ENCODE measurements around the gene POC1A. TPM values are rescaled to one million over a fixed set of nuclear protein-coding genes. Genes with fewer than 3 reads are reported as not detected.

POC1A gene
- total RNA-seq, 1 donor = 10.0 TPM

DNA sequence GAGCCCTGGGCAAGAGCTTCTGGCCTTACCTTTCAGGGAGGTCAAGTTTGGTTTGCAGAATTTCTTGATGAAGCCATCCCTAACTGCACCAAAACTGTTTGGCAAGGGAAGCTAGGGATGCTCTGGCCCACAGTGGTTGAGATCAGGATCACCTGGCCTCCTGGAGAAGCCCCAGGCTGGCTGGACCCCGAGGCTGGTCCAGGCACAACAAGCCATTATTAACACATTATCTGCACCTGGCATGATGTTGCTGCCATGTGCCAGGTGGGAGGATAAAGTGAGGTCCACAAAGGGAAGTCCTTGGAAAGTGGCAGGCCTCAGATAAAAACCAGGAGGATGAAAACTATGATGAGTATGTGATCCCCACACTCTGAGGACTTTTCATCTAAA, 62.0 kb downstream of the POC1A start:
- no peak for DNase-seq (ENCODE audit: low read depth)

DNA sequence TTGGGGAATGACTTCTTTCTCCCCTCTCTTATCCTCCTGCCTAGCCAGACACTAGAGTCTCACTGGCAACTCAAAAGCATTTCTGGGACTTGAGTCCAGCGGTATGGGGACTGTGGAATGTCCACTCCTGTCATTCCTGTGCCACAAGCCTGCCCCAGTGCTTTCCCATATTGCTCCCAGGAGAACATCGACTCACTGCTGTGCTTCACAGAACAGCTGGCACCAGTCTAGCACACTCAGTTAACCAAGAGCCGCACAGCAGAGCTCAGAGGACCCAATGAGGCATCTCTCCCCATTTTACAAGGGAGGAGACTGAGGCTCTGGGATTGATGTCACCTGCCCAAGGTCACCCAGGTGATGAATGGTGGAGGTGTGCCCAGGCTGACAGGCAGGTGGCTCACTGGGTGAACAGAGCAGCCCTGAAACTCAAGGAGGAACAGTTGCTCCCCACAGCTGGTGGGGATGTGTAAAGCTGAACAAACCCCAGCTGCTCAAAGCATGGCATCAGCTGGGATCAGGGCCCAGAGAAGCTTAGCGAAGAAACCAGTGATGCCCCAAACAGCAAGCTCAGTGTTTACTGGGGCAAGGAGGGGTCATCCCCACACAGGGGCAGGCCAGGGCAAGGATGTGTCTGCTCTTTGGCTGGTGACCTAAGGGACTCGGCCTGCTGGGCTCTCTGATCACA, 62.5 kb downstream of the POC1A start:
- H3K4me3 ChIP-seq (ENCODE audit: low read depth, low read length) = no peak overlapping the region
- peak; percentile 36 for DNase-seq (ENCODE audit: low read depth)
- no peak for TF ChIP-seq CTCF (IDR thresholded peaks at IDR 0.05; ENCODE audit: insufficient read depth, low read length)

More for the DNA sequence above, 62.0 kb downstream of the POC1A start:
- TF ChIP-seq CTCF (IDR thresholded peaks at IDR 0.05; ENCODE audit: insufficient read depth, low read length) = no peak
- H3K4me3 ChIP-seq (ENCODE audit: low read depth, low read length) = no peak overlapping the region

DNA sequence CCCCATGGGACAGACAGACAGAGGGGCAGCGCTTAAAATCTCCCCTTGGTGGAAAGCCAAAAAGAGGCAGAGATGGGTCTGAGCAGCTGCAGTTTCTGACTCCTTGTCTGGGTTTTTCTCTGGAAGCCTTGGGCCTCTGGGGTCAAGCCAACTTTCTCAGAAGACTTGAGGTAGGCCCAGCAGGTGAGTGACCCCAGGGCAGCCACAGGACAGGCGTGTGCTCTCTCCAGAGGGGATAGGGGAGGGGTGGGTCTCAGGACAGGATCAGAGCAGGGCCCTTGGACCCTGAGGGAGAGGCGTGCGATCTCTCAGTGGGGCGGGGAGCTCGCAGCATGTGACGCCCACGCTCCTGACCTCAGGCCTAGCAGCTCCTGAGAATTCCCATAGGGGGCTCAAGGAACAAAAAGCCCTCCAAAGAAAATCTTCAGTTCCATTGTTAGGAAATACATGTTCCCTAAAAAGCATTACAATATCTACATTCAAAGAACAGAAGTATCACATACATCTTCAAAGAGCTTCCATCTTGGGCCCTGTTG, 63.2 kb downstream of the POC1A start:
- H3K4me3 ChIP-seq (ENCODE audit: low read depth, low read length) = no peak overlapping the region
- TF ChIP-seq CTCF (IDR thresholded peaks at IDR 0.05; ENCODE audit: insufficient read depth, low read length) = no peak
- no peak for DNase-seq (ENCODE audit: low read depth)

GRCh38 chr3:52090131-52090932, 63.9 kb downstream of the POC1A start:
- H3K4me3 ChIP-seq (ENCODE audit: low read depth, low read length) = no peak overlapping the region

DNA sequence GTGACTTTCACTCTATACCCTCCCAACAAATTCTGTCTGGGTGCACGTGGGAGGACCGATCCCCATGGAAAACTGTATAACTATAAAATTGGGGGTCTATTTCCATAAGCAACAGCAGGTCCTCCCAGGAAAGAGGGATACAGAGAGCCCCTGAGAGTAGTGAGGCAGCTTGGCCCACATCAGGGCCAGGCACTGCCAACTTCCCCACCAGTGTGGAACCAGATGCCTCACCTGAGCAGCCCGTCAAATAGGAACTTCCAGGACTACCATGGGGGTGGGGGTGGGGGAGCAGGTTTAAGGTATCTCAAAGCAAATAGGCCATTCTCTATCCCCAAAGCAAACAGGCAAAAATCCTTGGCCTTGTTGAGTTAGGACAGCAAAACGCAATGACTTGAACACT, 64.5 kb downstream of the POC1A start:
- DNase-seq (ENCODE audit: low read depth) = no peak
- TF ChIP-seq CTCF (IDR thresholded peaks at IDR 0.05; ENCODE audit: insufficient read depth, low read length) = no peak

More at GRCh38 chr3:52090131-52090932, 63.9 kb downstream of the POC1A start:
- TF ChIP-seq CTCF (IDR thresholded peaks at IDR 0.05; ENCODE audit: insufficient read depth, low read length) = no peak
- peak; percentile 87 for DNase-seq (ENCODE audit: low read depth)

GRCh38 chr3:52088445-52089367, 65.5 kb downstream of the POC1A start:
- peak; percentile 60 for DNase-seq (ENCODE audit: low read depth)
- H3K4me3 ChIP-seq (ENCODE audit: low read depth, low read length) = no peak overlapping the region

More for the DNA sequence above, 64.5 kb downstream of the POC1A start:
- H3K4me3 ChIP-seq (ENCODE audit: low read depth, low read length) = no peak overlapping the region

More at GRCh38 chr3:52088445-52089367, 65.5 kb downstream of the POC1A start:
- no peak for TF ChIP-seq CTCF (IDR thresholded peaks at IDR 0.05; ENCODE audit: insufficient read depth, low read length)
